ENCODE data around the gene NANP. TPM values are rescaled to one million over a fixed set of nuclear protein-coding genes. Genes with fewer than 3 reads are reported as not detected.

Gene NANP
- total and polyA plus RNA-seq, 2 of the 13 experiments (the other 11 are each of a cell fraction or from before 2014, with no cell fraction given): 8.9 to 21.5 TPM

GRCh38 chr20:25584905-25585704 is 38.7 kb downstream of the NANP start, which contains the start of gene NINL (continued):
- TF ChIP-seq, protein P1, sequence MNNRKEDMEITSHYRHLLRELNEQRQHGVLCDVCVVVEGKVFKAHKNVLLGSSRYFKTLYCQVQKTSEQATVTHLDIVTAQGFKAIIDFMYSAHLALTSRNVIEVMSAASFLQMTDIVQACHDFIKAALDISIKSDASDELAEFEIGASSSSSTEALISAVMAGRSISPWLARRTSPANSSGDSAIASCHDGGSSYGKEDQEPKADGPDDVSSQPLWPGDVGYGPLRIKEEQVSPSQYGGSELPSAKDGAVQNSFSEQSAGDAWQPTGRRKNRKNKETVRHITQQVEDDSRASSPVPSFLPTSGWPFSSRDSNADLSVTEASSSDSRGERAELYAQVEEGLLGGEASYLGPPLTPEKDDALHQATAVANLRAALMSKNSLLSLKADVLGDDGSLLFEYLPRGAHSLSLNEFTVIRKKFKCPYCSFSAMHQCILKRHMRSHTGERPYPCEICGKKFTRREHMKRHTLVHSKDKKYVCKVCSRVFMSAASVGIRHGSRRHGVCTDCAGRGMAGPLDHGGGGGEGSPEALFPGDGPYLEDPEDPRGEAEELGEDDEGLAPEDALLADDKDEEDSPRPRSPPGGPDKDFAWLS (CRISPR knock-in tag; IDR thresholded peaks at IDR 0.05; ENCODE audit: borderline replicate concordance): peak; percentile 86; the same call in 1 of the 2 replicates
- TF ChIP-seq ZNF567 (CRISPR knock-in tag; IDR thresholded peaks at IDR 0.05; ENCODE audit: borderline replicate concordance) (0 out of 2 replicates have a peak, but pooled peaks have one; percentile 25), ZFX (CRISPR knock-in tag; IDR thresholded peaks at IDR 0.05; ENCODE audit: low read depth) (peak; percentile 93), GPBP1L1 (CRISPR knock-in tag; IDR thresholded peaks at IDR 0.05) (no peak), CHD2 (IDR thresholded peaks at IDR 0.05; ENCODE audit: low read depth, low read length) (no peak), DBP (CRISPR knock-in tag; IDR thresholded peaks at IDR 0.05; ENCODE audit: not compliant biosample characterization) (no peak), GPN1 (CRISPR knock-in tag; IDR thresholded peaks at IDR 0.05; ENCODE audit: borderline replicate concordance) (peak; percentile 71; the same call in 1 of the 2 replicates), MYNN (CRISPR knock-in tag; IDR thresholded peaks at IDR 0.05; ENCODE audit: low read depth) (no peak), MAFK (conservative IDR thresholded peaks at IDR 0.05 in 1 of 2, IDR thresholded peaks at IDR 0.05 in 1 of 2; ENCODE audit: low read length in 2 of 2) (no peak), ZNF766 (CRISPR knock-in tag; IDR thresholded peaks at IDR 0.05; ENCODE audit: borderline replicate concordance) (peak; percentile 89), POLR2A (IDR thresholded peaks at IDR 0.05; ENCODE audit: insufficient read depth in 1 of 2, low read depth in 2 of 2, low read length in 2 of 2) (peak; percentile 58 to 96), SRSF1 (optimal IDR thresholded peaks at IDR 0.05; ENCODE audit: low read depth, low read length) (peak; percentile 38), ZNF17 (CRISPR knock-in tag; IDR thresholded peaks at IDR 0.05) (no peak), ZFP36L1 (CRISPR knock-in tag; IDR thresholded peaks at IDR 0.05) (no peak), ZNF781 (CRISPR knock-in tag; IDR thresholded peaks at IDR 0.05; ENCODE audit: borderline replicate concordance, not compliant biosample characterization) (peak; percentile 52), ELF3 (CRISPR knock-in tag; IDR thresholded peaks at IDR 0.05) (peak; percentile 46; the same call in 1 of the 2 replicates), SNAPC2 (CRISPR knock-in tag; IDR thresholded peaks at IDR 0.05) (0 out of 2 replicates have a peak, but pooled peaks have one; percentile 56)
- TF ChIP-seq, protein P2, sequence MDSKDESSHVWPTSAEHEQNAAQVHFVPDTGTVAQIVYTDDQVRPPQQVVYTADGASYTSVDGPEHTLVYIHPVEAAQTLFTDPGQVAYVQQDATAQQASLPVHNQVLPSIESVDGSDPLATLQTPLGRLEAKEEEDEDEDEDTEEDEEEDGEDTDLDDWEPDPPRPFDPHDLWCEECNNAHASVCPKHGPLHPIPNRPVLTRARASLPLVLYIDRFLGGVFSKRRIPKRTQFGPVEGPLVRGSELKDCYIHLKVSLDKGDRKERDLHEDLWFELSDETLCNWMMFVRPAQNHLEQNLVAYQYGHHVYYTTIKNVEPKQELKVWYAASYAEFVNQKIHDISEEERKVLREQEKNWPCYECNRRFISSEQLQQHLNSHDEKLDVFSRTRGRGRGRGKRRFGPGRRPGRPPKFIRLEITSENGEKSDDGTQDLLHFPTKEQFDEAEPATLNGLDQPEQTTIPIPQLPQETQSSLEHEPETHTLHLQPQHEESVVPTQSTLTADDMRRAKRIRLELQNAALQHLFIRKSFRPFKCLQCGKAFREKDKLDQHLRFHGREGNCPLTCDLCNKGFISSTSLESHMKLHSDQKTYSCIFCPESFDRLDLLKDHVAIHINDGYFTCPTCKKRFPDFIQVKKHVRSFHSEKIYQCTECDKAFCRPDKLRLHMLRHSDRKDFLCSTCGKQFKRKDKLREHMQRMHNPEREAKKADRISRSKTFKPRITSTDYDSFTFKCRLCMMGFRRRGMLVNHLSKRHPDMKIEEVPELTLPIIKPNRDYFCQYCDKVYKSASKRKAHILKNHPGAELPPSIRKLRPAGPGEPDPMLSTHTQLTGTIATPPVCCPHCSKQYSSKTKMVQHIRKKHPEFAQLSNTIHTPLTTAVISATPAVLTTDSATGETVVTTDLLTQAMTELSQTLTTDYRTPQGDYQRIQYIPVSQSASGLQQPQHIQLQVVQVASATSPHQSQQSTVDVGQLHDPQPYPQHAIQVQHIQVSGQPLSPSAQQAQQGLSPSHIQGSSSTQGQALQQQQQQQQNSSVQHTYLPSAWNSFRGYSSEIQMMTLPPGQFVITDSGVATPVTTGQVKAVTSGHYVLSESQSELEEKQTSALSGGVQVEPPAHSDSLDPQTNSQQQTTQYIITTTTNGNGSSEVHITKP (CRISPR knock-in tag; IDR thresholded peaks at IDR 0.05; ENCODE audit: low read depth): 0 out of 2 replicates have a peak, but pooled peaks have one; percentile 4
- TF ChIP-seq, protein P3, sequence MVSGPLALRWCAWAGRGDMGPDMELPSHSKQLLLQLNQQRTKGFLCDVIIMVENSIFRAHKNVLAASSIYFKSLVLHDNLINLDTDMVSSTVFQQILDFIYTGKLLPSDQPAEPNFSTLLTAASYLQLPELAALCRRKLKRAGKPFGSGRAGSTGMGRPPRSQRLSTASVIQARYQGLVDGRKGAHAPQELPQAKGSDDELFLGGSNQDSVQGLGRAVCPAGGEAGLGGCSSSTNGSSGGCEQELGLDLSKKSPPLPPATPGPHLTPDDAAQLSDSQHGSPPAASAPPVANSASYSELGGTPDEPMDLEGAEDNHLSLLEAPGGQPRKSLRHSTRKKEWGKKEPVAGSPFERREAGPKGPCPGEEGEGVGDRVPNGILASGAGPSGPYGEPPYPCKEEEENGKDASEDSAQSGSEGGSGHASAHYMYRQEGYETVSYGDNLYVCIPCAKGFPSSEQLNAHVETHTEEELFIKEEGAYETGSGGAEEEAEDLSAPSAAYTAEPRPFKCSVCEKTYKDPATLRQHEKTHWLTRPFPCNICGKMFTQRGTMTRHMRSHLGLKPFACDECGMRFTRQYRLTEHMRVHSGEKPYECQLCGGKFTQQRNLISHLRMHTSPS (CRISPR knock-in tag; IDR thresholded peaks at IDR 0.05; ENCODE audit: low read depth): peak; percentile 84

All from HepG2 (cell line).